ENCODE results near the gene CNOT4. TPM values are rescaled to one million over a fixed set of nuclear protein-coding genes. Genes with fewer than 3 reads are reported as not detected.

Gene CNOT4
- 22.8 TPM for polyA plus RNA-seq (2013, experiment 1 of 4)
- polyA plus RNA-seq (2013, experiment 2 of 4): 23.2 TPM
- 19.4 TPM for polyA plus RNA-seq (2013, experiment 3 of 4)
- 24.1 TPM for polyA plus RNA-seq (2013, experiment 4 of 4)

- H3K27me3 ChIP-seq (ENCODE audit: control insufficient read depth, insufficient read depth, low read length, poor library complexity, severe bottlenecking): peaks cover 4% of the 10 kb centered on the region
- no peaks in the 10 kb centered on the region for H3K36me3 ChIP-seq (ENCODE audit: control insufficient read depth, insufficient read depth, low read length)
- peaks cover 11% of the 10 kb centered on the region for H3K4me1 ChIP-seq (ENCODE audit: control insufficient read depth, insufficient read depth, low read length)
- H3K4me3 ChIP-seq (ENCODE audit: insufficient read depth, low read depth, low read length): peak within 1 kb of the TSS; percentile 62
- no peaks in the 10 kb centered on the region for H3K9me3 ChIP-seq (ENCODE audit: control insufficient read depth, low read length)
- 0% methylated on average over 55 of the region's 55 CpGs for WGBS, 2 experiments
- peak within 1 kb of the TSS; percentile 95 for H3K27ac ChIP-seq (ENCODE audit: insufficient read depth, low read depth, low read length, poor library complexity, severe bottlenecking)
Observed at GRCh38 chr7:135509839-135510591, at the start of gene CNOT4. Gene CNOT4, minus strand, starts transcription at chr7:135510102. Its CDS starts 71,771 bp downstream, at chr7:135438331.

- Histone ChIP-seq H3K9me3 (ENCODE audit: control insufficient read depth, low read length) (no peaks in the 10 kb centered on the region), H3K27me3 (ENCODE audit: control insufficient read depth, insufficient read depth, low read length, poor library complexity, severe bottlenecking) (no peaks in the 10 kb centered on the region), H3K4me3 (ENCODE audit: insufficient read depth, low read depth, low read length) (peak overlapping the region; percentile 78), H3K36me3 (ENCODE audit: control insufficient read depth, insufficient read depth, low read length) (no peaks in the 10 kb centered on the region), H3K4me1 (ENCODE audit: control insufficient read depth, insufficient read depth, low read length) (no peaks in the 10 kb centered on the region), H3K27ac (ENCODE audit: insufficient read depth, low read depth, low read length, poor library complexity, severe bottlenecking) (no peak overlapping the region)
- 85 to 89% methylated on average over 4 of the region's 5 CpGs for WGBS, 2 experiments
Observed at GRCh38 chr7:135558881-135559280, 49.0 kb upstream of the CNOT4 start.

- H3K36me3 ChIP-seq (ENCODE audit: control insufficient read depth, insufficient read depth, low read length): no peaks in the 10 kb centered on the region
- H3K9me3 ChIP-seq (ENCODE audit: control insufficient read depth, low read length): no peaks in the 10 kb centered on the region
- 0 to 1% methylated on average over 16 of the region's 16 CpGs for WGBS, 2 experiments
- H3K4me3 ChIP-seq (ENCODE audit: insufficient read depth, low read depth, low read length): peak overlapping the region; percentile 78
- no peaks in the 10 kb centered on the region for H3K27me3 ChIP-seq (ENCODE audit: control insufficient read depth, insufficient read depth, low read length, poor library complexity, severe bottlenecking)
- H3K4me1 ChIP-seq (ENCODE audit: control insufficient read depth, insufficient read depth, low read length): no peaks in the 10 kb centered on the region
- H3K27ac ChIP-seq (ENCODE audit: insufficient read depth, low read depth, low read length, poor library complexity, severe bottlenecking): peak overlapping the region; percentile 96
Observed at GRCh38 chr7:135558337-135558767, 48.5 kb upstream of the CNOT4 start.

- Histone ChIP-seq H3K36me3 (ENCODE audit: control insufficient read depth, insufficient read depth, low read length) (no peaks in the 10 kb centered on the region), H3K4me3 (ENCODE audit: insufficient read depth, low read depth, low read length) (peak within 1 kb of the TSS; percentile 78), H3K4me1 (ENCODE audit: control insufficient read depth, insufficient read depth, low read length) (no peaks in the 10 kb centered on the region), H3K27me3 (ENCODE audit: control insufficient read depth, insufficient read depth, low read length, poor library complexity, severe bottlenecking) (no peaks in the 10 kb centered on the region), H3K9me3 (ENCODE audit: control insufficient read depth, low read length) (no peaks in the 10 kb centered on the region), H3K27ac (ENCODE audit: insufficient read depth, low read depth, low read length, poor library complexity, severe bottlenecking) (peak within 1 kb of the TSS; percentile 96)
- 0 to 5% methylated on average over 35 to 38 of the region's 38 CpGs for WGBS, 2 experiments
Observed at GRCh38 chr7:135557455-135558336, 47.8 kb upstream of the CNOT4 start, which contains the start of gene NUP205. Gene NUP205, plus strand, starts transcription at chr7:135557917. Its CDS starts 28 bp downstream, at chr7:135557945.

- Histone ChIP-seq H3K4me1 (ENCODE audit: control insufficient read depth, insufficient read depth, low read length) (no peaks in the 10 kb centered on the region), H3K4me3 (ENCODE audit: insufficient read depth, low read depth, low read length) (no peak overlapping the region), H3K27me3 (ENCODE audit: control insufficient read depth, insufficient read depth, low read length, poor library complexity, severe bottlenecking) (no peaks in the 10 kb centered on the region), H3K36me3 (ENCODE audit: control insufficient read depth, insufficient read depth, low read length) (no peaks in the 10 kb centered on the region), H3K9me3 (ENCODE audit: control insufficient read depth, low read length) (no peaks in the 10 kb centered on the region), H3K27ac (ENCODE audit: insufficient read depth, low read depth, low read length, poor library complexity, severe bottlenecking) (no peak overlapping the region)
- WGBS, 2 experiments: 91 to 93% methylated on average over 3 of the region's 3 CpGs
Observed at GRCh38 chr7:135553346-135553745, 43.4 kb upstream of the CNOT4 start.

GRCh38 chr7:135552148-135552547, 42.2 kb upstream of the CNOT4 start:
- H3K4me1 ChIP-seq (ENCODE audit: control insufficient read depth, insufficient read depth, low read length): no peaks in the 10 kb centered on the region
- no peak overlapping the region for H3K27ac ChIP-seq (ENCODE audit: insufficient read depth, low read depth, low read length, poor library complexity, severe bottlenecking)
- H3K27me3 ChIP-seq (ENCODE audit: control insufficient read depth, insufficient read depth, low read length, poor library complexity, severe bottlenecking): no peaks in the 10 kb centered on the region
- H3K9me3 ChIP-seq (ENCODE audit: control insufficient read depth, low read length): no peaks in the 10 kb centered on the region
- H3K36me3 ChIP-seq (ENCODE audit: control insufficient read depth, insufficient read depth, low read length): no peaks in the 10 kb centered on the region
- H3K4me3 ChIP-seq (ENCODE audit: insufficient read depth, low read depth, low read length): no peak overlapping the region
- 60 to 63% methylated on average over 3 of the region's 3 CpGs for WGBS, 2 experiments

- H3K27me3 ChIP-seq (ENCODE audit: control insufficient read depth, insufficient read depth, low read length, poor library complexity, severe bottlenecking): no peaks in the 10 kb centered on the region
- no peaks in the 10 kb centered on the region for H3K36me3 ChIP-seq (ENCODE audit: control insufficient read depth, insufficient read depth, low read length)
- 91% methylated on average over 7 of the region's 7 CpGs for WGBS, 2 experiments
- no peaks in the 10 kb centered on the region for H3K4me1 ChIP-seq (ENCODE audit: control insufficient read depth, insufficient read depth, low read length)
- no peak overlapping the region for H3K4me3 ChIP-seq (ENCODE audit: insufficient read depth, low read depth, low read length)
- H3K27ac ChIP-seq (ENCODE audit: insufficient read depth, low read depth, low read length, poor library complexity, severe bottlenecking): no peak overlapping the region
- H3K9me3 ChIP-seq (ENCODE audit: control insufficient read depth, low read length): no peaks in the 10 kb centered on the region
Observed at GRCh38 chr7:135550196-135550595, 40.3 kb upstream of the CNOT4 start.

- Histone ChIP-seq H3K9me3 (ENCODE audit: control insufficient read depth, low read length) (no peaks in the 10 kb centered on the region), H3K4me1 (ENCODE audit: control insufficient read depth, insufficient read depth, low read length) (no peaks in the 10 kb centered on the region), H3K36me3 (ENCODE audit: control insufficient read depth, insufficient read depth, low read length) (no peaks in the 10 kb centered on the region), H3K27me3 (ENCODE audit: control insufficient read depth, insufficient read depth, low read length, poor library complexity, severe bottlenecking) (no peaks in the 10 kb centered on the region), H3K27ac (ENCODE audit: insufficient read depth, low read depth, low read length, poor library complexity, severe bottlenecking) (no peak overlapping the region), H3K4me3 (ENCODE audit: insufficient read depth, low read depth, low read length) (no peak overlapping the region)
- 93 to 97% methylated on average over 6 of the region's 6 CpGs for WGBS, 2 experiments
Observed at GRCh38 chr7:135541029-135541428, 31.1 kb upstream of the CNOT4 start.

- WGBS, 2 experiments: 99 to 100% methylated on average over 1 to 2 of the region's 2 CpGs
- H3K4me1 ChIP-seq (ENCODE audit: control insufficient read depth, insufficient read depth, low read length): no peaks in the 10 kb centered on the region
- no peaks in the 10 kb centered on the region for H3K9me3 ChIP-seq (ENCODE audit: control insufficient read depth, low read length)
- H3K36me3 ChIP-seq (ENCODE audit: control insufficient read depth, insufficient read depth, low read length): no peaks in the 10 kb centered on the region
- no peaks in the 10 kb centered on the region for H3K27me3 ChIP-seq (ENCODE audit: control insufficient read depth, insufficient read depth, low read length, poor library complexity, severe bottlenecking)
- no peak overlapping the region for H3K27ac ChIP-seq (ENCODE audit: insufficient read depth, low read depth, low read length, poor library complexity, severe bottlenecking)
- H3K4me3 ChIP-seq (ENCODE audit: insufficient read depth, low read depth, low read length): no peak overlapping the region
Observed at GRCh38 chr7:135539629-135540028, 29.7 kb upstream of the CNOT4 start.

- H3K4me1 ChIP-seq (ENCODE audit: control insufficient read depth, insufficient read depth, low read length): no peaks in the 10 kb centered on the region
- no peaks in the 10 kb centered on the region for H3K27me3 ChIP-seq (ENCODE audit: control insufficient read depth, insufficient read depth, low read length, poor library complexity, severe bottlenecking)
- WGBS, 2 experiments: 84 to 97% methylated on average over 3 of the region's 3 CpGs
- H3K9me3 ChIP-seq (ENCODE audit: control insufficient read depth, low read length): no peaks in the 10 kb centered on the region
- no peaks in the 10 kb centered on the region for H3K36me3 ChIP-seq (ENCODE audit: control insufficient read depth, insufficient read depth, low read length)
- H3K27ac ChIP-seq (ENCODE audit: insufficient read depth, low read depth, low read length, poor library complexity, severe bottlenecking): no peak overlapping the region
- H3K4me3 ChIP-seq (ENCODE audit: insufficient read depth, low read depth, low read length): no peak overlapping the region
Observed at GRCh38 chr7:135538376-135538775, 28.5 kb upstream of the CNOT4 start.
